ENCODE data around the gene NEBL. TPM values are rescaled to one million over a fixed set of nuclear protein-coding genes. Genes with fewer than 3 reads are reported as not detected.

Gene NEBL
- total and polyA plus RNA-seq, 9 of the 15 experiments (the other 6 are each of a cell fraction or from before 2014, with no cell fraction given) = 0.82 to 14.6 (median 9.8) TPM

- TF ChIP-seq HDAC6 (IDR thresholded peaks at IDR 0.05; ENCODE audit: low read depth, low read length) (no peak), MTA2 (IDR thresholded peaks at IDR 0.05; ENCODE audit: low read depth) (no peak)
Observed at GRCh38 chr10:20822825-20823224, 74.3 kb downstream of the NEBL start (continued).

- Histone ChIP-seq H3K27me3 (ENCODE audit: control insufficient read depth in 2 of 2, insufficient read depth in 2 of 2, low read length in 2 of 2) (no peaks in the 10 kb centered on the region), H3K9me3 (replicated peaks; ENCODE audit: control insufficient read depth, insufficient read depth, low read depth, low read length) (no peaks in the 10 kb centered on the region), H3K9me1 (ENCODE audit: control insufficient read depth, insufficient read depth, low read length) (no peaks in the 10 kb centered on the region), H3K4me1 (replicated peaks in 1 of 2; ENCODE audit: control insufficient read depth in 2 of 2, insufficient read depth in 2 of 2, low read length in 2 of 2) (no peaks in the 10 kb centered on the region), H3K4me2 (ENCODE audit: insufficient read depth, low read length) (no peak overlapping the region), H3K27ac (ENCODE audit: extremely low read depth, low read depth, low read length) (no peak overlapping the region), H3K36me3 (ENCODE audit: control insufficient read depth, insufficient read depth, low read length) (no peaks in the 10 kb centered on the region), H2AFZ (ENCODE audit: low read depth, low read length) (no peak overlapping the region), H3K9ac (ENCODE audit: insufficient read depth in 1 of 2, low read depth in 2 of 2, low read length in 2 of 2) (no peak overlapping the region), H3K4me3 (no peak overlapping the region), H3K79me2 (ENCODE audit: control insufficient read depth, insufficient read depth, low read length) (no peaks in the 10 kb centered on the region), H4K20me1 (replicated peaks; ENCODE audit: control insufficient read depth, insufficient read depth, low read length) (no peaks in the 10 kb centered on the region)
- DNase-seq (ENCODE audit: extremely low read depth in 1 of 4, low spot score in 3 of 4) = no peak
- TF ChIP-seq BRF1 (IDR thresholded peaks at IDR 0.05; ENCODE audit: borderline replicate concordance, extremely low read depth, insufficient read length) (no peak), RBM22 (IDR thresholded peaks at IDR 0.05; ENCODE audit: low read depth, low read length, poor library complexity, severe bottlenecking) (no peak), XRCC3 (IDR thresholded peaks at IDR 0.05) (no peak)
- in situ Hi-C loops (cut with MboI) = no loop called here
- ATAC-seq = no peak
- 46% methylated on average over 5 of the region's 5 CpGs for WGBS (ENCODE audit: insufficient coverage, low coverage, missing lambda C conversion rate)
- ChIA-PET POLR2A (interaction anchor here (0.6 kb wide), 1 partner anchor 176 kb away, joined by 3 read pairs; no protein-coding TSS in a partner anchor), CTCF (ENCODE audit: low intra/inter-chr PET ratio) (no interaction called here)
- no TSS peak for BruUV-seq (replicated peaks)
- FAIRE-seq = no peak
- intact Hi-C loops (cut with micrococcal nuclease) = no loop called here
Observed at GRCh38 chr10:20817646-20818045, 79.5 kb downstream of the NEBL start.

- WGBS (ENCODE audit: insufficient coverage, low coverage, missing lambda C conversion rate) = 33% methylated on average over 3 of the region's 3 CpGs
- no peaks in the 10 kb centered on the region for H4K20me1 ChIP-seq (replicated peaks; ENCODE audit: control insufficient read depth, insufficient read depth, low read length)
- TF ChIP-seq SLC30A9 (CRISPR knock-in tag; IDR thresholded peaks at IDR 0.05) = no peak
- no peak for TF ChIP-seq BRF2 (IDR thresholded peaks at IDR 0.05; ENCODE audit: borderline replicate concordance, insufficient read depth, insufficient read length)
- no peak for TF ChIP-seq ZNF583 (CRISPR knock-in tag; IDR thresholded peaks at IDR 0.05)
- TF ChIP-seq MTA3 (IDR thresholded peaks at IDR 0.05; ENCODE audit: borderline replicate concordance) = no peak
- no peak for TF ChIP-seq ZFP91 (CRISPR knock-in tag; IDR thresholded peaks at IDR 0.05)
- TF ChIP-seq NFRKB (IDR thresholded peaks at IDR 0.05; ENCODE audit: low read depth) = no peak
- TF ChIP-seq ZNF354B (CRISPR knock-in tag; IDR thresholded peaks at IDR 0.05) = no peak
- no peak for TF ChIP-seq DIDO1 (tag; IDR thresholded peaks at IDR 0.05; ENCODE audit: low read depth)
- no peak for TF ChIP-seq DPF2 (IDR thresholded peaks at IDR 0.05)
- no peak for TF ChIP-seq ZSCAN32 (CRISPR knock-in tag; IDR thresholded peaks at IDR 0.05)
Observed at GRCh38 chr10:20817116-20817515, 80.0 kb downstream of the NEBL start.

More at GRCh38 chr10:20817116-20817515, 80.0 kb downstream of the NEBL start:
- ChIA-PET POLR2A (interaction anchor here (0.6 kb wide), 2 partner anchors 176 to 224 kb away, joined by 3 to 4 read pairs; no protein-coding TSS in a partner anchor), CTCF (ENCODE audit: low intra/inter-chr PET ratio) (no interaction called here)
- H3K36me3 ChIP-seq (ENCODE audit: control insufficient read depth, insufficient read depth, low read length) = no peaks in the 10 kb centered on the region
- no peaks in the 10 kb centered on the region for H3K27me3 ChIP-seq (ENCODE audit: control insufficient read depth in 2 of 2, insufficient read depth in 2 of 2, low read length in 2 of 2)
- no peaks in the 10 kb centered on the region for H3K9me1 ChIP-seq (ENCODE audit: control insufficient read depth, insufficient read depth, low read length)
- H3K9me3 ChIP-seq (replicated peaks; ENCODE audit: control insufficient read depth, insufficient read depth, low read depth, low read length) = no peaks in the 10 kb centered on the region
- H3K4me3 ChIP-seq = no peak overlapping the region
- H3K27ac ChIP-seq (ENCODE audit: extremely low read depth, low read depth, low read length) = no peak overlapping the region
- ATAC-seq (no peak), FAIRE-seq (no peak), DNase-seq (ENCODE audit: extremely low read depth in 1 of 4, low spot score in 3 of 4) (no peak)
- H3K4me2 ChIP-seq (ENCODE audit: insufficient read depth, low read length) = no peak overlapping the region
- intact Hi-C loops (cut with micrococcal nuclease) = no loop called here
- no peak overlapping the region for H2AFZ ChIP-seq (ENCODE audit: low read depth, low read length)
- H3K9ac ChIP-seq (ENCODE audit: insufficient read depth in 1 of 2, low read depth in 2 of 2, low read length in 2 of 2) = no peak overlapping the region
- in situ Hi-C loops (cut with MboI) = no loop called here
- no peaks in the 10 kb centered on the region for H3K4me1 ChIP-seq (replicated peaks in 1 of 2; ENCODE audit: control insufficient read depth in 2 of 2, insufficient read depth in 2 of 2, low read length in 2 of 2)
- no TSS peak for BruUV-seq (replicated peaks)
- H3K79me2 ChIP-seq (ENCODE audit: control insufficient read depth, insufficient read depth, low read length) = no peaks in the 10 kb centered on the region
